Panc1 (cell line): Measurements from ENCODE around the gene MAJIN.

Experiments
- CTCF ChIP-seq: fragments of 450-650 bp; IDR thresholded peaks from 2 replicates; pipeline ENCODE4 v1.5.1; 2017; ENCODE audit warnings: mild to moderate bottlenecking
- POLR2AphosphoS5 ChIP-seq: IDR thresholded peaks from 2 replicates; pipeline ENCODE4 v1.6.1; 2012; ENCODE audit warnings: mild to moderate bottlenecking, low read depth, low read length, moderate library complexity
- REST ChIP-seq, 2 experiments: IDR thresholded peaks; 2 replicates each; pipeline ENCODE4 v1.6.1; 2011 to 2012; ENCODE audit warnings: low read depth in 2 of 2, control low read depth in 1 of 2, low read length in 1 of 2, mild to moderate bottlenecking in 1 of 2, moderate library complexity in 1 of 2; ENCODE audit not compliant: insufficient read depth in 1 of 2

- TF ChIP-seq CTCF (no peak), REST (IDR thresholded peaks at IDR 0.05; ENCODE audit: insufficient read depth in 1 of 2, low read depth in 2 of 2, low read length in 1 of 2) (no peak), POLR2AphosphoS5 (peak; percentile 73)
Observed at GRCh38 chr11:64971421-64972233, at the start of gene MAJIN.
